Hematopoietic multipotent progenitor cell treated with erythropoietin and hydrocortisone succinate and interleukin-3 and kit ligand, for 17 days (in vitro differentiated cells): ENCODE data around the gene SLC2A14.
"Not testable (repeated sequence)": the region's sequence is repeated elsewhere in the genome, so short reads cannot be mapped to it uniquely, and the experiment has no call there.

Source experiments
- DNase-seq: peaks from one replicate; pipeline ENCODE4 v3.0.0-alpha.2; 2015; ENCODE audit warnings: low spot score

Gene SLC2A14

DNA sequence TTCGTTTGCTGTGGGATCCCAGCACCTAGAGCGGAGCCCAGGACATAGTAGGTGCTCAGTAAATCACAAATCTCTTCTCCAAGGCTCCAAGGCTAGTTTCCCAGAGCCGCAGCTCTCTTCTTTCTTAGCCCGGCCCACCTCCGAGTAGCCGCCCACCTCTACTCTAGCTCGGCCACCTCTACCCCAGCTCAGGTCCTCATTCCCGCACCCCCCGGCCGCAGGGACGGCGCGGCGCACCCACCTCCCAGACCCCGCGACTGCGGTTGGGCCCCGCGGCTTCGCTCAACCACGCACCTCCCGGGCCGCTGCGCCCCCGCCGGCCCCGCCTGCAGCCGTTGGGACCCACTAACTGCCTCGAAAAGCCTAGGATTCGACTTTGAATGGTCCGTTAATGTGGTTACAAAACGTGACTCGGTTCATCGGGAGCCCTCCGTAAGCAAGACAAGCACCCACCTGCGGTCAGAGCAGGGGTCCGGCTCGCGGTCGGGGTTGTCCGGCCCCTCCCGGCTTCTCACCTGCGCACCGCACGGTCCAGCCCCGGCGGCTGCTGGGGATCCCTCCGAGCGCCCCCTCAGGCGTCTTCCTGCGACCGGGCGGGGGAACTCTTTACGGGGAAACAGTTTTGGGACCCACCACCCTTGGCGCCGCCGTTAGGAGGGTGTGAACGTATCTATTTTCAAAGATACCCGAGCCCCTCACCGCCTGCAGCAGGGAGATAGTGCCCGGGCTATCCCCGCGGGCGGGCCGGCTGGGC, at the start of gene SLC2A14:
SLC2A14 (minus strand) TSS at position 350 of the 754 bp plus-strand sequence. CDS start 3,035 bp downstream, outside the sequence.
- DNase-seq = peak; percentile 68

DNA sequence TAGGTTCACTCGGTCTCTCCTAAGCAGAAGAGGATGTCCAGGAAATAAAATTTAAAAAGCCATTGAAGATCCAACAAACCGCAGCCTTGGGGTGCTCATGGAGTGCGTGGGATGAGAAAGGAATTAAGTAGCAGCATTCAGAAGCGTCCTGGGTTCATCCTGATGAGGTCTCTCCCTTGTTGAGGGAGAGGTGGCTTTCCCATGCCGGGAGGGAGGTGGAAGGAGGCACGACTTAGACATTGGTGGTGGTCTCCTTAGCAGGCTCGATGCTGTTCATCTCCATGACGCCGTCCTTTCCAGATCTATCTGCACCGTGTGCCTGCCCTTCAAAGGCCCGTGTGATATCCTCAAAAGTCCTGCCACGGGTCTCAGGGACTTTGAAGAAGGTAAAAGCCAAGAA, 48.5 kb upstream of the SLC2A14 start:
- not testable (repeated sequence) for DNase-seq

DNA sequence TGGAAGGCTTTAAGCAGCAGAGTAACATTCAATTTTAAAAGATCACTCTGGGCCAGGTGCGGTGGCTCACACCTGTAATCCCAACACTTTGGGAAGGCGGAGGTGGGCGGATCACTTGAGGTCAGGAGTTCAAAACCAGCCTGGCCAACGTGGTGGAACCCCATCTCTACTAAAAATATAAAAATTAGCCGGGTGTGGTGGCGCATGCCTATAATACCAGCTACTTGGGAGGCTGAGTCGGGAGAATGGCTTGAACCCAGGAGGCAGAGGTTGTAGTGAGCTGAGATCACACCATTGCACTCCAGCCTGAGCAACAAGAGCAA, 45.5 kb upstream of the SLC2A14 start:
- not testable (repeated sequence) for DNase-seq

DNA sequence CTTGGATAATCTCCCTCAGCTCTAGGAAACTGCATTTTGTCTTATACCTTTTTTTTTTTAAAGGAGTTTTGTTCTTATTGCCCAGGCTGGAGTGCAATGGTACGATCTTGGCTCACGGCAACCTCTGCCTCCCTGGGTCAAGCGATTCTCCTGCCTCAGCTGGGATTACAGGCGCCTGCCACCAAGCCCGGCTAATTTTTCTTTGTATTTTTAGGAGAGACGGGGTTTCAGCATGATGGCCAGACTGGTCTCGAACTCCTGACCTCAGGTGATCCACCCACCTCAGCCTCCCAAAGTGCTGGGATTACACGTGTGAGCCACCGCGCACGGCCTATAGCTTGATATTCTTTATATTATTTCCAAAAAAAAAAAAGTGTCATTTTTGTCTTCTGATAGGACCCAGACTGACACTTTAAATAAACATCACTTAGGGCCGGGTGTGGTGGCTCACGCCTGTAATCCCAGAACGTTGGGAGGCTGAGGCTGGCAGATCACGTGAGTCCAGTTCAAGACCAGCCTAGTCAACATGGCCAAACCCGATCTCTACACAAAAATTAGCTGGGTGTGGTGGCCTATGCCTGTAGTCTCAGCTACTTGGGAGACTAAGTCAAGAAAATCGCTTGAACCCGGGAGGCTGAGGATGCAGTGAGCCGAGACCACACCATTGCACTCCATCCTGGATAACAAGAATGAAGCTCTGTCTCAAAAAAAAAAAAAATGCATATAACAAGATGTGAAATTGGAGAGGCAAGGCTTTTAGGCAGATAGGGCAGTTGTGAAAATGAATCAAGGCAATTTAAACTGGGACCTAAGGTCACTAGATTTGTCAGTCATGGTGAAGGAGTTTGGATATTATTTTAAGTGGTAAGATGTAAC, 44.9 kb upstream of the SLC2A14 start:
- no peak for DNase-seq

DNA sequence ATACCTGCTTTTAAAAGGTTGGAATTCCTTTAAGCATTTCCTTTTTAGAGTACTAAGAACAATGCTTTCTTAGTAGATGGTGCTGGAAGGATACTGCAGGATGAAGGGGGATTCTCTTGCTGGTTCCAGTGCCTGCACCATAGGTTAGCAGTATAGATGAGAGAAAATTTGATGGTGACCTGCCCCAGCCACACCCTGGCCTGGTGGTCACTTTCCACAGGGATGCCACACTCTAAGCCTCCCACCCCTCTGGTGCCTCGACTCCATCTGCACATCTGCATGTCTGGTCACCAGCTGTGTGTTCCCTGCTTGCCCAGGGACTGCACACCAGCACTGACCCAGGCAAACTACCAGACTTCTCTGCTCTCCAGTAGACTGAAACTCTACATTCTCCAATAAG, 44.2 kb upstream of the SLC2A14 start:
- DNase-seq = no peak

DNA sequence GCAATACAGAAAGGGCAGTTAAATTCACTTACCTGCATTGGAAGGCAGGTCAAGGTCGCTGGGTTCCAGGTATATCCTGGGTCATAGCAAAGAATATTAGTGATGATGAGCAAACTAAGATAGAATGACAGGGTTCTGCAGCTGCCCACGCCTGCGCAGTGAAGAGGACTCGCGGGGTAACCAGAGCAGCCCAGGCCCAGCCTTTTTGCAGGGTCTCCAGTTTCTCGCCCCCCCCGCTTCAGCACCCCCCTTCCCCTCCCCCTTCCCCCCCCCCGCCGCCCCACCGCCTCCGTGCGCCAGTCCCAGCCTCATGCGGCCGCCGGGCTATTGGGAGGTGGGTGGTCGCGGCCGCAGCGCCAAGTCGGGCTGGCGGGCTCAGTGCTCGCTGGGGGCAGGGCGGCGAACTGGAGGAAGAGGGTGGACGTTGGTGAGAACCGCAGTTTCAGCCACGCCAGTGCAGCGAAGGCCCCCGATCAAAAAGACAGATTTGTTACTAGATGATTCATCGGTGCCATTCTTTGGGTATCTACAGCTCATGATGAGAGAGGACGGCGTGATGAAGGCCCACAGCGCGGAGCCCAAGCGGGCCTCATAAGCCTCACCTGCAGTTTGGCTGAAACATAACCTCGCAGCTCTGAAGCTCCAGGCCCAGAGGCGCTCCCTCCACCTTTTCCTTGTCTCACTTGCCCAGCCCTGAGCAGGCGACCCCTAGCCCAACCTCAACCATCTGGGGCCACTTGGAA, 43.1 kb upstream of the SLC2A14 start:
- no peak for DNase-seq

DNA sequence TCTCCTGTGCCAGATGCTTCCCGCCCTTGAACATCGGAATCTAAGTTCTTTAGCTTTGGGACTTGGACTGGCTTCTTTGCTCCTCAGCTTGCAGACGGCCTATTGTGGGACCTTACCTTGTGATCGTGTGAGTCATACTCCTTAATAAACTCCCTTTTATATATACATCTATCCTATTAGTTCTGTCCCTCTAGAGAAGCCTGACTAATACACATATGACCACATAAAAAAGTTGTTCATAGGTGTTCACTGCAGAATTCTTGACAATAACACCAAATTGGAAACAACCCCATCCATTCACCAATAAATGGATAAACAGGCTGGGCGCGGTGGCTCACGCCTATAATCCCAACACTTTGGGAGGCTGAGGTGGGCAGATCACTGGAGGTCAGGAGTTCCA, 37.4 kb upstream of the SLC2A14 start:
- DNase-seq = not testable (repeated sequence)

DNA sequence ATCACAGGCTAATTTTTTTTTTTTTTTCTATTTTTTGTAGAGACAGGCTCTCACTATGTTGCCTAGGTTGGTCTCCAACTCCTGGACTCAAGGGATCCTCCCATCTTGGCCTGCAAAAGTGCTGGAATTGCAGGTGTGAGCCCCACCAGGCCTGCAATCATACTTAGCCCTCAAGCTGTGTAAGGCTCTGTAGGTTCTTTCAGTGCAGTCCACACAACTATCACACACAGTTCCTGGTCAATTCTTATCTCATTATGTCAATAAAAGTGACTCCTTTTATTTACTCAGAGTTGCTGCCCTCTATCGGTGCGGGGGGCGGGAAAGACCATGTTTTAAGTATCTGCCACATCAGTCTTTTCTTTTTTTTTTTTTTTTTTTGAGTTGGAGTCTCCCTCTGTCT, 34.3 kb upstream of the SLC2A14 start:
- DNase-seq = peak; percentile 53

DNA sequence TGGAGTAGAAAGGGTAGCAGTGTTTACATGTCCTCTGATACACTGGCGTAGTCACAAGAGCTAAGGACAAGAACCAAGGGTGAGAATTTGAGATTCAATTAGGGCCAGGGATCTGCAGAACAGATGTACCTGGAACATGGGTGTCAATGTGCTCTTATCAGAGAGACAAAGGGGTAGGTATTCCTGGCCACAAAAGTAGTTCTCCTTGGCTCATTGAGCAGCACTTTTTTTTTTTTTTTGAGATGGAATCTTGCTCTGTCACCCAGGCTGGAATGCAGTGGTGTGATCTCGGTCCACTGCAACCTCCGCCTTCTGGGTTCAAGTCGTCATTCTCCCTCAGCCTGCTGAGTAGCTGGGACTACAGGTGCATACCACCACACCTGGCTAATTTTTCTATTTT, 33.6 kb upstream of the SLC2A14 start:
- DNase-seq = not testable (repeated sequence)

DNA sequence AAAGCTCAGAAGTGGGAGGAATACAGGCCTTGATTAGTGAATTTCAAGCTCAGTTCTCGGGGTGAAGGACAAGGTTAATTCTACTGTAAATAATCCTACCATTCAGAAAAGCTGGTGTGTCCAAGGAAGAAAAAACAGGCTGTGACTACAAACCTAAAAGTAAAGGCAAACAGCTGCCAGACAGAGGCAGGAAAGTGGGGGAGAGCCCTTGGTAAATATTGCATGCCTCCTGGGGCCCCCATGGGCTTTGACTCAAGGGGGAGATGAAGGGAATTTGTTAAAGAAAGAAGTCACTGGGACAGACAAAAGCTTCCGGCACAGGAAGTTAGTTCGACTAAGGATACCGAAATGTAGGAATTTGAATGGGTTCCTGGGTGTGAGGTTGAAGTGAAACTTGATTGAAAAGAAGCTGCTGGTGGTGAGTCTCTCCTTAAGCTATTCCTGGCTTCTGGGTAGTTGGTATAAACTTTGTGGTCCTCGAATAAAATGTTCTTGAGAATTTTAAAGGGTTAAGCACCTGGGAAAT, 32.9 kb upstream of the SLC2A14 start:
- not testable (repeated sequence) for DNase-seq

DNA sequence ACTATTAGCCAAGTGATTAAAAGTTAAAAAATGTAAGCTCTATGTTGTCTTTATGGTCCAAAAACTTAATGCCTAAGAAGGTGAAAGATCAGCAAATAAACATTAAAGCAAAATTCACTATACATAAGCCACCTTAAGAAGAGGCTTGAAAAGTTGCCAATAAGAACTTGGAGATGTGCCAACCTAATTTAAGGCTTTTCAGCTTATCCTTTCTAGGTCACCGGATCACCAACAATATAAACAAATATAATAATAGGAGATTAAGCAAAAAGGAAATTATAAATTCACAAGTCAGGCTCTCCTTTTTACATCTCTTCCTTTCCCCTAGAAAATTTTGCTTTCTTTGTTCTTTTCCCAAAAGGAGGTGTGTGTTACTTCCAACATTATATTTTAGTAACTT, 32.4 kb upstream of the SLC2A14 start:
- peak; percentile 77 for DNase-seq

DNA sequence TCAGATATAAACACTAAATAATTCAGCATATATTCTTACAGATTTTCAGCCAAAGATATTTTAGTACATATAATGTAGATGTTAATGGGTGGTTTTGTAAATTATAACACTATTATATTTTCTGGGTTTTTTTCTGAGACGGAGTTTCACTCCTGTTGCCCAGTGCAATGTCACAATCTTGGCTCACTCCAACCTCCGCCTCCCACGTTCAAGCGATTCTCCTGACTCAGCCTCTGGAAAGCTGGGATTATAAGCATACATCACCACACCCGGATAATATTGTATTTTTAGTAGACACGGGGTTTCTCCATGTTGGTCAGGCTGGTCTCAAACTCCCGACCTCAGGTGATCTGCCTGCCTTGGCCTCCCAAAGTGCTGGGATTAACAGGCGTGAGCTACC, 29.7 kb upstream of the SLC2A14 start:
- DNase-seq = not testable (repeated sequence)

DNA sequence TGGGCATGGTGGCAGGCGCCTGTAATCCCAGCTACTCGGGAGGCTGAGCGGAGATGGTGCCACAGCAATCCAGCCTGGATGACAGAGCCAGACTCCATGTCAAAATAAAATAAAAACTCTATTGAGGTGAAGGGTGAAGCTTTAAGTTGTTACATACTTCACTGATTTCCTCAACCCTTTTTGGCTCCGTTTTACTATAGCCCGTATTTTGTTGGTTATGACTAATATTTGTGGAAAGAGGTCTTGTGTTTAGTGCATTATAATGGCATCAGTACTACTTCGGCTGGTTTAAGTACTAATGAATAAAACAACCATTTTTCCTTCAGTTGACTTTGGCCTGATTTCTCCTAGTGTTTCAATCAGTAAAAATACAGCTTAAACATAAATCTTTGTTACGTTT, 27.0 kb upstream of the SLC2A14 start:
- no peak for DNase-seq

DNA sequence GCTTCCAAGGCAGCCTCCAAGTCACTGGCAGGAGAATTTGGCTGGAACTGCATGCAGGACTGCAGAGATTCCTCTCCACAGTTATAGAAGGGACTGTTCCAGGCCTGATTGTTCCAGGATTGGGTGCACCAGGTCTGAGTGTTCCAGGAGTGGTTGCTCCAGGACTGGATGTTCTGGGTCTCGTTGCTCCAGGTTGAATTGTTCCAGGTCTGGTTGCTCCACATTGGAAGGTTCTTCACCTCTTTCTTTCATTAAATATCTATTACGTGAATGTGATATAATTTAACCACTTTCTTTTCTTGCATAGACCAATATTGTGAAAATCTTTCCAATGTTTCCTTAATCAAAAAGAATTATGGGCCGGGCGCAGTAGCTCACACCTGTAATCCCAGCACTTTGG, 24.0 kb upstream of the SLC2A14 start:
- not testable (repeated sequence) for DNase-seq

DNA sequence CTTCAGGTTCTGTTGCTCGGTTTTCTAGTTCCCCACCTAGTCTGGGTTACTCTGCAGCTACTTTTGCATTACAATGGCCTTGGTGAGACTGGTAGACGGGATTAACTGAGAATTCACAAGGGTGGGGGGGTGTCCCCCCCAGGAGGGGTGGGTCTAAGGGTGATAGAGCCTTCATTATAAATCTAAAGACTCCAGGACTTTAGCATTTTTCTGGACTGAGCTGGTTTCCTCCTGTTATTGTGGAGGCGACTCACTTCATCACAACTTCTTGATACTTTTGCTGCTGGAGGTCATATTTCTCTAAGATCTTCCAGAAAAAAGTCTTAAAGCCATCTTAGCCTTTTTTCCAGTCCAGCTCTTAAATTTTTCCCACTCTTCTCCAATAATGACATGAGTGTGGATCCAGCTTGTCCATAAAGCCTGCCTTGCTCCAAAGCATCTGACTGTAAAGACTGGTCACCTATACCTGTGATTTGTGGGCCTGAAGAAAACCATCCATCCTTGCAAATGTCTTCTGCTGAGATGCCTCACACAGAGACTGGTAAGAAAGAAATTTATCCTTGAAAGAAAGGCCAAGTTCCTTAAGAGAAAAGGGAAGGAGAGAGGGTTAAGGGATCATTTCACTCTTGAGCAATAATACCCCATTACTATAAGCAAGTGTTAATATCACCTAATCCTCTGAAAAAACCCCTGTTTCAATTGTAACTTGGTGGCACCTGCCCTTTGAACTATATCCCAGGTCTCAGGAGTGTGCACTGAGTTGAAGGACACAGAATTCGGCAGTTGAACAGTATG, 19.7 kb upstream of the SLC2A14 start:
- no peak for DNase-seq

DNA sequence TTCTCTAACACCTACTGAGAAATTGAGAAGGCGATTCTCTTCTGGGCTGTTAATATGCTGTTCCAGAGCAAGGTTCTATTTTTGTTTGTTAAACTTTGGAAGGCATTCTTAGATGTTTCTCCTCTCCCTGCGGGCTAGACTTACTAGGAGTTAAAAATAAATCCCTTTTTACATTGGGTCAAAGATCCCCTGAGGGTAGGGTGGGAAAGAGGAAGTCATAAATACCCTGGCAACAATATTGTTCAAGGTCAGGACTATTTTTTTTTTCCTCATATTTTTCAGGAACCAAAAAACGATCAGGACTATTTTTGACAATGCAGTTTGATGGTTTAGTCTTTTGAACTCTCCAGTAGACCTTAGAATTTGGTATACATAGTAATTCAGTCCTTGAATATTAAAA, 12.0 kb upstream of the SLC2A14 start:
- no peak for DNase-seq

DNA sequence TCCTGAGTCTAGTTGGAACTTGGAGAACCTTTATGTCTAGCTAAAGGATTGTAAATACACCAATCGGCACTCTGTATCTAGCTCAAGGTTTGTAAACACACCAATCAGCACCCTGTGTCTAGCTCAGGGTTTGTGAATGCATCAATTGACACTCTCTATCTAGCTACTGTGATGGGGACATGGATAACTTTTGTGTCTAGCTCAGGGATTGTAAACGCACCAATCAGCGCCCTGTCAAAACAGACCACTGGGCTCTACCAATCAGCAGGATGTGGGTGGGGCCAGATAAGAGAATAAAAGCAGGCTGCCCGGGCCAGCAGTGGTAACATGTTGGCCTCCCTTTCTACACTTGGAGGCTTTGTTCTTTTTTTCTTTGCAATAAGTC, 9.0 kb upstream of the SLC2A14 start:
- DNase-seq = not testable (repeated sequence)

DNA sequence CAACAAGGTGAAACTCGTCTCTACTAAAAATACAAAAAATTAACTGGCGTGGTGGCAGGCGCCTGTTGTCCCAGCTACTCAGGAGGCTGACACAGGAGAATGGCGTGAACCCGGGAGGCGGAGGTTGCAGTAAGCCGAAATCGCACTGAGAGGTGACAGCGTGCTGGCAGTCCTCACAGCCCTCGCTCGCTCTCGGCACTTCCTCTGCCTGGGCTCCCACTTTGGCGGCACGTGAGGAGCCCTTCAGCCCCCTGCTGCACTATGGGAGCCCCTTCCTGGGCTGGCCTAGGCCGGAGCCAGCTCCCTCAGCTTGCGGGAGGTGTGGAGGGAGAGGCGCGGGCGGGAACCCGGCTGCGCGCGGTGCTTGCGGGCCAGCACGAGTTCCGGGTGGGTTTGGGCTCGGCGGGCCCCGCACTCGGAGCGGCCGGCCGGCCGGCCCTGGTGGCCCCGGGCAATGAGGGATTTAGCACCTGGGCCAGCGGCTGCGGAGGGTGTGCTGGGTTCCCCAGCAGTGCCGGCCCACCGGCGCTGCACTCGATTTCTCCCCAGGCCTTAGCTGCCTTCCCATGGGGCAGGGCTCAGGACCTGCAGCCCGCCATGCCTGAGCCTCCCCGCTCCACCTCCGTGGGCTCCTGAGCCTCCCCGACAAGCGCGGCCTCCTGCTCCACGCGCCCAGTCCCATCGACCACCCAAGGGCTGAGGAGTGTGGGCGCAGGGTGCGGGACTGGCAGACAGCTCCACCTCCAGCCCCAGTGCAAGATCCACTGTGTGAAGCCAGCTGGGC, 8.4 kb upstream of the SLC2A14 start:
- not testable (repeated sequence) for DNase-seq

DNA sequence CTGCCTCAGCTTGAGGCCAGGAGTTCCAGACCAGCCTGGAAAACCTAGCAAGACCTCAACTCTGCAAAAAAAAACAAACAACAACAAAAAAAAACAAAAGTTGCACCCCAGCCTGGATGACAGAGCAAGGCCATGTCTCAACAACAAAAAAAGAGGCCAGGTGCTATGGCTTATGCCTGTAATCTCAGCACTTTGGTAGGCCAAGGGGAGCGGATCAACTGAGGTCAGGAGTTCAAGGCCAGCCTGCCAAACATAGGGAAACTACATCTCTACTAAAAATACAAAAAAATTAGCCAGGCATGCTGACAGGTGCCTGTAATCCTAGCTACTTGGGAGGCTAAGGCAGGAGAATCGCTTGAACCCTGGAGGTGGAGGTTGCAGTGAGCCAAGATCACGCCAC, 6.5 kb upstream of the SLC2A14 start:
- DNase-seq = no peak

DNA sequence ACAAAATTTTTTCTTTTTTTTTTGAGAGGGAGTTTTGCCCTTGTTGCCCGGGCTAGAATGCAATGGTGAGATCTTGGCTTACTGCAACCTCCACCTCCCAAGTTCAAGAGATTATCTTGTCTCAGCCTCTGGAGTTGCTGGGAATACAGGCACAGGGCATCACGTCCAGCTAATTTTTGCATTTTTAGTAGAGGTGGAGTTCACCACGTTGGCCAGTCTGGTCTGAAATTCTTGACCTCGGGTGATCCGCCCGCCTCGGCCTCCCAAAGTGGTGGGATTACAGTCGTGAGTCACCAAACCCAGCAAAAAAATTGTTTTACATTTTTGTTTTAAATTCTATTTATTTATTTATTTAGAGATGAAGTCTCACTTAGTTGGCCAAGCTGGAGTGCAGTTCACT, 4.7 kb upstream of the SLC2A14 start:
- DNase-seq = no peak

DNA sequence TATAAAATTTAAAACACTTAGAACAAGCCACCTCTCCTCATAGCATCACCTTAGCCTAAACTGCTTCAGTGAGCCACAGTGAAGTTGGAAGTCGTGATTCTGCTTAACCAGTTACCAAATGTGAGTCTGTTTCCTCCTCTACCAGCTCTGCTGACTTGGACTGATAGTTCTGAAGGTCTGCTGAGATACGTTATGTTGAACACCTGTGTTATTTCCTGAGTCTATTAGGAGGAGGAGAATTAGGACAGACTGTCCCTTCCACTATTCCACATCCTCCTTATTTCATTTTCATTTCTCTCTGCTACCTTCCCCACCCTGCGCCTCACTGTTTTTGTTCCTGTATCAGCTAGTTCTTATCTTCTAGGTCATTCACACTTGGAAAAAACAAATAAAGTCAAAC, 2.4 kb downstream of the SLC2A14 start:
- no peak for DNase-seq
